Nephron (organoid): ENCODE results near the gene HES4.

Experiments
- H3K27ac Mint-ChIP-seq, 3 experiments: 2 replicates each; pipeline ENCODE4 v1.8.0; 2020; ENCODE audit warnings: mixed read lengths in 3 of 3, mild to moderate bottlenecking in 2 of 3, moderate library complexity in 1 of 3
- H3K27me3 Mint-ChIP-seq: 2 replicates; pipeline ENCODE4 v1.8.0; 2021; ENCODE audit warnings: low read depth, mild to moderate bottlenecking, moderate library complexity, mixed read lengths
- H3K36me3 Mint-ChIP-seq: 2 replicates; pipeline ENCODE4 v1.8.0; 2020; ENCODE audit warnings: low read depth, mixed read lengths
- H3K4me1 Mint-ChIP-seq: 2 replicates; pipeline ENCODE4 v1.8.0; 2020; ENCODE audit warnings: mixed read lengths
- H3K4me3 Mint-ChIP-seq, 3 experiments: 2 replicates each; pipeline ENCODE4 v1.8.0; 2020; ENCODE audit warnings: mild to moderate bottlenecking in 3 of 3, mixed read lengths in 3 of 3, moderate library complexity in 2 of 3
- H3K9me3 Mint-ChIP-seq: 2 replicates; pipeline ENCODE4 v1.8.0; 2020; ENCODE audit warnings: mixed read lengths
- CTCF ChIP-seq, 3 experiments: fragments of 200-600 bp; sonication (generic); IDR thresholded peaks; one replicate each; pipeline ENCODE4 v1.5.0; 2021; ENCODE audit warnings: antibody characterized with exemption in 3 of 3; ENCODE audit not compliant: unreplicated experiment in 3 of 3

HES4 gene

GRCh38 chr1:951364-951763 lies 48.5 kb downstream of the HES4 start:
- no peak overlapping the region for H3K27ac Mint-ChIP-seq
- no peaks in the 10 kb centered on the region for H3K9me3 Mint-ChIP-seq
- H3K36me3 Mint-ChIP-seq: peaks cover 55% of the 10 kb centered on the region
- TF ChIP-seq CTCF (IDR thresholded peaks at IDR 0.05; ENCODE audit: unreplicated experiment in 3 of 3): peak; percentile 24 to 38 (median 27)
- peak overlapping the region in 1 of 3 experiments; percentile 71 for H3K4me3 Mint-ChIP-seq
- H3K27me3 Mint-ChIP-seq: no peaks in the 10 kb centered on the region
- H3K4me1 Mint-ChIP-seq: peaks cover 5% of the 10 kb centered on the region

- H3K9me3 Mint-ChIP-seq: no peaks in the 10 kb centered on the region
- H3K4me1 Mint-ChIP-seq: peaks cover 5% of the 10 kb centered on the region
- peaks cover 57% of the 10 kb centered on the region for H3K36me3 Mint-ChIP-seq
- no peak overlapping the region for H3K4me3 Mint-ChIP-seq
- no peak overlapping the region for H3K27ac Mint-ChIP-seq
- TF ChIP-seq CTCF (IDR thresholded peaks at IDR 0.05; ENCODE audit: unreplicated experiment in 3 of 3): no peak
- no peaks in the 10 kb centered on the region for H3K27me3 Mint-ChIP-seq
Measured at GRCh38 chr1:950881-951280, 49.0 kb downstream of the HES4 start.

DNA sequence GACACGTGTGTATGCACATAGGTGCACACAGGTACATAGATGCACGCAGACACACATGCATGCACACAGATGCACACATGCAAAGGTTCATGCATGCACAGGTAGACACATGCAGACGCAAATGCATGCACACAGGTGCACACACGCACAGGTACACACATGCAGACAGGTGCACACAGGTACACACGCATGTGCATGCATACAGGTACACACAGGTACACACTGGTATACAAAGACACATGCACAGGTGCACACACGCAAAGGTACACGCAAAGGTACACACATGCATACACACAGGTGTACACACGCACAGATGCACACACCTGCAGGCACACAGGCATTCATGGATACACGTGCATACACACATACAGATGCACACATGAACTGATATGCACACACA lies 49.6 kb downstream of the HES4 start:
- Mint-ChIP-seq H3K4me3 (no peak overlapping the region), H3K4me1 (peaks cover 10% of the 10 kb centered on the region), H3K9me3 (no peaks in the 10 kb centered on the region), H3K27ac (no peak overlapping the region), H3K27me3 (no peaks in the 10 kb centered on the region), H3K36me3 (peaks cover 59% of the 10 kb centered on the region)
- TF ChIP-seq CTCF (IDR thresholded peaks at IDR 0.05; ENCODE audit: unreplicated experiment in 3 of 3): no peak
